Prostate gland (tissue), 2 donors: Measurements from ENCODE around the gene KCTD17.

Experiments
- CTCF ChIP-seq, 4 experiments: fragments of 200-600 bp in 2 of 4; fragments of 450-650 bp in 2 of 4; sonication (generic) in 2 of 4; IDR thresholded peaks; 1 replicate in 3 of 4; 2 replicates in 1 of 4; pipeline ENCODE4 v1.5.1; 2016 to 2019; ENCODE audit warnings: antibody characterized with exemption in 4 of 4, mild to moderate bottlenecking in 2 of 4, moderate library complexity in 2 of 4
- POLR2A ChIP-seq: fragments of 450-650 bp; IDR thresholded peaks from one replicate; pipeline ENCODE4 v1.6.1; 2016; ENCODE audit warnings: antibody characterized with exemption, mild to moderate bottlenecking
- POLR2AphosphoS5 ChIP-seq: sonication (generic); formaldehyde crosslinking; IDR thresholded peaks from one replicate; pipeline ENCODE4 v1.6.1; 2017; ENCODE audit warnings: antibody characterized with exemption

GRCh38 chr22:37020192-37020479 is 31.4 kb upstream of the KCTD17 start:
- TF ChIP-seq CTCF (IDR thresholded peaks at IDR 0.05): no peak
- TF ChIP-seq POLR2A: no peak
- TF ChIP-seq POLR2AphosphoS5: no peak
